Hepatocyte (in vitro differentiated cells): Measurements from ENCODE around the gene AXIN1.

ENCODE experiments used
- EZH2 ChIP-seq: fragments of 200-600 bp; sonication (generic); IDR thresholded peaks from 2 replicates; pipeline ENCODE4 v1.6.1; 2016; ENCODE audit warnings: antibody characterized with exemption, mild to moderate bottlenecking, borderline replicate concordance
- EZH2phosphoT487 ChIP-seq: fragments of 200-600 bp; sonication (generic); IDR thresholded peaks from one replicate; pipeline ENCODE4 v1.6.1; 2018; ENCODE audit warnings: antibody characterized with exemption, mild to moderate bottlenecking, low read depth, moderate library complexity; ENCODE audit not compliant: unreplicated experiment, severe bottlenecking
- TF ChIP-seq, protein P1 (sequence below): fragments of 200-600 bp; sonication (generic); IDR thresholded peaks from 2 replicates; pipeline ENCODE4 v1.5.1; 2016; ENCODE audit warnings: antibody characterized with exemption, mild to moderate bottlenecking; ENCODE audit not compliant: poor library complexity

DNA sequence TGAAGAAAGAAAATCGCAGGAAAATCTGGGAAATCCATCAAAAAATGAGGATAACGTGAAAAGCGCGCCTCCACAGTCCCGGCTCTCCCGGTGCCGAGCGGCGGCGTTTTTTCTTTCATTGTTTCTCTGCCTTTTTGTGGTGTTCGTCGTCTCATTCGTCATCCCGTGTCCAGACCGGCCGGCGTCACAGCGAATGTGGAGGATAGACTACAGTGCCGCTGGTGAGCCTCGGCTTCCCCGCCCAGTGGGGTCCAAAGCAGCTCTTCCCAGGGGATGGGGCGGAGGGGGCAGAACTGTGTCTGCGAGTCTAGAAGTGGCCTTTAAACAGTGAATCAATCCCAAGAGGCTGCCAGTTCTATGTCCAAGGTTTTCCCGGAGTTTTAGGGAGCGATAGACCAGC is 98.1 kb downstream of the AXIN1 start:
- TF ChIP-seq EZH2phosphoT487 (no peak), EZH2 (no peak)
- TF ChIP-seq, protein P1, sequence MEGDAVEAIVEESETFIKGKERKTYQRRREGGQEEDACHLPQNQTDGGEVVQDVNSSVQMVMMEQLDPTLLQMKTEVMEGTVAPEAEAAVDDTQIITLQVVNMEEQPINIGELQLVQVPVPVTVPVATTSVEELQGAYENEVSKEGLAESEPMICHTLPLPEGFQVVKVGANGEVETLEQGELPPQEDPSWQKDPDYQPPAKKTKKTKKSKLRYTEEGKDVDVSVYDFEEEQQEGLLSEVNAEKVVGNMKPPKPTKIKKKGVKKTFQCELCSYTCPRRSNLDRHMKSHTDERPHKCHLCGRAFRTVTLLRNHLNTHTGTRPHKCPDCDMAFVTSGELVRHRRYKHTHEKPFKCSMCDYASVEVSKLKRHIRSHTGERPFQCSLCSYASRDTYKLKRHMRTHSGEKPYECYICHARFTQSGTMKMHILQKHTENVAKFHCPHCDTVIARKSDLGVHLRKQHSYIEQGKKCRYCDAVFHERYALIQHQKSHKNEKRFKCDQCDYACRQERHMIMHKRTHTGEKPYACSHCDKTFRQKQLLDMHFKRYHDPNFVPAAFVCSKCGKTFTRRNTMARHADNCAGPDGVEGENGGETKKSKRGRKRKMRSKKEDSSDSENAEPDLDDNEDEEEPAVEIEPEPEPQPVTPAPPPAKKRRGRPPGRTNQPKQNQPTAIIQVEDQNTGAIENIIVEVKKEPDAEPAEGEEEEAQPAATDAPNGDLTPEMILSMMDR, result no peak
